Measurements from ENCODE around the gene MYO9A. TPM values are rescaled to one million over a fixed set of nuclear protein-coding genes. Genes with fewer than 3 reads are reported as not detected.
"Not testable (repeated sequence)": the region's sequence is repeated elsewhere in the genome, so short reads cannot be mapped to it uniquely, and the experiment has no call there.

MYO9A gene
- total RNA-seq, 1 donor from 2014 or later: 41.8 TPM

DNA sequence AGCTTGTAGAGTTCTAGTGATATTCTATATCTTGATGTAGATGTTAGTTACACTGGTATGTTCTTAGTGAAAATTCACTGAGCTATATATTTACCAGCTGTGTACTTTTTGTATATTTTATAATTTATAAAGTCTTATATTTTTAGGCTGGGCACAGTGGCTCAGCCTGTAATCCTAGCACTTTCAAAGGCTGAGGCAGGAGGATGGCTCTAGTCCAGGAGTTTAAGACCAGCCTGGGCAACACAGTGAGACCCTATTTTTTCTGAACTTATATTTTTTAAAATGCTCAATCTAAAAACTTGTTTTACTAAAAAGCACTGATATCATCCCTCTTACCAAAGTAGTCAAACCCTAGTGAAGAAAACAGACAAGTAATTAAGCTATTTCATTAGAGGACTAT is 5.1 kb downstream of the MYO9A start:
- TF ChIP-seq, protein P1, sequence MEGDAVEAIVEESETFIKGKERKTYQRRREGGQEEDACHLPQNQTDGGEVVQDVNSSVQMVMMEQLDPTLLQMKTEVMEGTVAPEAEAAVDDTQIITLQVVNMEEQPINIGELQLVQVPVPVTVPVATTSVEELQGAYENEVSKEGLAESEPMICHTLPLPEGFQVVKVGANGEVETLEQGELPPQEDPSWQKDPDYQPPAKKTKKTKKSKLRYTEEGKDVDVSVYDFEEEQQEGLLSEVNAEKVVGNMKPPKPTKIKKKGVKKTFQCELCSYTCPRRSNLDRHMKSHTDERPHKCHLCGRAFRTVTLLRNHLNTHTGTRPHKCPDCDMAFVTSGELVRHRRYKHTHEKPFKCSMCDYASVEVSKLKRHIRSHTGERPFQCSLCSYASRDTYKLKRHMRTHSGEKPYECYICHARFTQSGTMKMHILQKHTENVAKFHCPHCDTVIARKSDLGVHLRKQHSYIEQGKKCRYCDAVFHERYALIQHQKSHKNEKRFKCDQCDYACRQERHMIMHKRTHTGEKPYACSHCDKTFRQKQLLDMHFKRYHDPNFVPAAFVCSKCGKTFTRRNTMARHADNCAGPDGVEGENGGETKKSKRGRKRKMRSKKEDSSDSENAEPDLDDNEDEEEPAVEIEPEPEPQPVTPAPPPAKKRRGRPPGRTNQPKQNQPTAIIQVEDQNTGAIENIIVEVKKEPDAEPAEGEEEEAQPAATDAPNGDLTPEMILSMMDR (IDR thresholded peaks at IDR 0.05): no peak
- H3K4me1 Mint-ChIP-seq (ENCODE audit: low read depth): peaks cover 46% of the 10 kb centered on the region
- H3K27ac Mint-ChIP-seq (ENCODE audit: unreplicated experiment): no peak overlapping the region
- no peak overlapping the region for H3K4me3 Mint-ChIP-seq (ENCODE audit: unreplicated experiment)
- DNase-seq (ENCODE audit: low spot score): no peak
- H3K36me3 Mint-ChIP-seq (ENCODE audit: low read depth): no peaks in the 10 kb centered on the region
- H3K27me3 Mint-ChIP-seq (ENCODE audit: low read depth): no peaks in the 10 kb centered on the region
- no peaks in the 10 kb centered on the region for H3K9me3 Mint-ChIP-seq (ENCODE audit: low read depth)

DNA sequence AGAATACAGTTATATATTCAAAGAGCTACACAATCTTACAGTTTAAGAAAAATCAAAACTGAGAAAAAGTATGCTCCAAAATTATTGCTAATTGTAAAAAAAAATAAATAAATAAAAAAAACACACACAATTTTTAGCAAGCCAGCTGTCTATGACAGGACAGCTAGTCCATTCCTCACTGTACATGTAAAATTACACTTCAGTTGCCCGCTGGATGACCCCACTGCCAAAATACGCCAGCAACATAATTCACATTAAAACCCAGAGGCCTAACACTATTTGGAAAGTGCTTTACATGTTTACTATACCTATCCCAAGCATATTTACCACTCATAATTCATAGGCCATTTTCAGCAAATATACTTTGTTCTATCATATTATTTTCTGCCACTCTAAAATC is 5.8 kb downstream of the MYO9A start:
- no peak for DNase-seq (ENCODE audit: low spot score)
- H3K27me3 Mint-ChIP-seq (ENCODE audit: low read depth): no peaks in the 10 kb centered on the region
- H3K4me1 Mint-ChIP-seq (ENCODE audit: low read depth): peaks cover 47% of the 10 kb centered on the region
- TF ChIP-seq, protein P1 (IDR thresholded peaks at IDR 0.05): no peak
- H3K9me3 Mint-ChIP-seq (ENCODE audit: low read depth): no peaks in the 10 kb centered on the region
- H3K27ac Mint-ChIP-seq (ENCODE audit: unreplicated experiment): no peak overlapping the region
- H3K36me3 Mint-ChIP-seq (ENCODE audit: low read depth): no peaks in the 10 kb centered on the region
- no peak overlapping the region for H3K4me3 Mint-ChIP-seq (ENCODE audit: unreplicated experiment)

DNA sequence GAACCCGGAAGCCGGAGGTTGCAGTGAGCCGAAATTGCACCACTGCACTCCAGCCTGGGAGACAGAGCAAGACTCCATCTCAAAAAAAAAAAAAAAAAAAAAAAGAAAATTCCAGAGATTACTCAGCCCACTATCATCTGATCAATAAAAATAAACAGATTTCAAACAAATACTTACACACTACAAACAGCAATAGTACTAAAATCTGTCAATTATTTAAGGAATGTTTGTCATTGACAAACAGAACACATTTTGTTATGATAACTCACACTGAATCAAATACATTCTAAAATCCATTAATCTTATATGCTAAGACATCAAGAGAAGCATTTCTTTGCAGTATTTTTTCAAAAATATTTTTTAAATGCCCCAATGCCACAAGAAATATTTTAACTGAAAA is 7.6 kb downstream of the MYO9A start:
- no peak for DNase-seq (ENCODE audit: low spot score)
- peaks cover 40% of the 10 kb centered on the region for H3K4me1 Mint-ChIP-seq (ENCODE audit: low read depth)
- no peak overlapping the region for H3K27ac Mint-ChIP-seq (ENCODE audit: unreplicated experiment)
- TF ChIP-seq, protein P1 (IDR thresholded peaks at IDR 0.05): no peak
- no peaks in the 10 kb centered on the region for H3K36me3 Mint-ChIP-seq (ENCODE audit: low read depth)
- no peaks in the 10 kb centered on the region for H3K27me3 Mint-ChIP-seq (ENCODE audit: low read depth)
- no peak overlapping the region for H3K4me3 Mint-ChIP-seq (ENCODE audit: unreplicated experiment)
- H3K9me3 Mint-ChIP-seq (ENCODE audit: low read depth): no peaks in the 10 kb centered on the region

DNA sequence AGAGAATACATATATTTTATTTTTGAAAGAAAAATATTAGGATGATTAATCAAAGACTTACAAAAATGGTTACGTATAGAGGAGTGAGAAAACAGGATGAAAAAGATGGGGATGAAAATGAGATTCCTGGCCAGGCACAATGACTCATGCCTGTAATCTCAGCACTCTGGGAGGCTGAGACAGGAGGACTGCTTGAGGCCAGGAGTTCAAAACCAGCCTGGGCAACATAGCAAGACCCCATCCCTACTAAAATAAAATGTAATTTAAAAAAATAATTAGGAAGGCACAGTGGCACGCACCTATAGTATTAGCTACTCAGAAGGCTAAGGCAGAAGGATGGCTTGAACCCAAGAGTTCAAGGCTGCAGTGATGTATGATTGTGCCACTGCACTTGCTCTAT is 11.9 kb downstream of the MYO9A start:
- Mint-ChIP-seq H3K36me3 (ENCODE audit: low read depth) (no peaks in the 10 kb centered on the region), H3K9me3 (ENCODE audit: low read depth) (no peaks in the 10 kb centered on the region), H3K4me3 (ENCODE audit: unreplicated experiment) (no peak overlapping the region)

DNA sequence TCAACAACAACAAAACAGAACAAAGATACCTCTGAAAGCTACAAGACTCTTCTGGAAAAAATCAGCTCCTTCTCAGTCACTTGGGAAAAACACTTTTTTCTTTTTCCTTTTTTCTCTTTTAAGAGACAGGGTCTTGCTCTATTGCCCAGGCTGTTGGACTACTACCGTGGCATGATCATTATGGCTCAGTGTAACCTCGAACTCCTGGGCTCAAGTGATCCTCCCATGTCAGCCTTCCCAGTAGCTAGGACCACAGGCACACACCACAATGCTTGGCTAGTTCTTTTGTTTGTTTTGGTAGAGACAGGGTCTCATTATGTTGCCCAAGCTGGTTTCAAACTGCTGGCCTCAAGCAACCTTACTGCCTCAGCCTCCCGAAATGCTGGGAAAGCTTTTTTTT is 12.8 kb downstream of the MYO9A start:
- no peak for DNase-seq (ENCODE audit: low spot score)
- Mint-ChIP-seq H3K27me3 (ENCODE audit: low read depth) (no peaks in the 10 kb centered on the region), H3K27ac (ENCODE audit: unreplicated experiment) (no peak overlapping the region), H3K9me3 (ENCODE audit: low read depth) (no peaks in the 10 kb centered on the region), H3K4me3 (ENCODE audit: unreplicated experiment) (no peak overlapping the region), H3K36me3 (ENCODE audit: low read depth) (no peaks in the 10 kb centered on the region), H3K4me1 (ENCODE audit: low read depth) (peaks cover 28% of the 10 kb centered on the region)
- TF ChIP-seq, protein P1 (IDR thresholded peaks at IDR 0.05): no peak

More for the DNA sequence above, 11.9 kb downstream of the MYO9A start:
- Mint-ChIP-seq H3K27me3 (ENCODE audit: low read depth) (no peaks in the 10 kb centered on the region), H3K27ac (ENCODE audit: unreplicated experiment) (no peak overlapping the region), H3K4me1 (ENCODE audit: low read depth) (peaks cover 33% of the 10 kb centered on the region)
- TF ChIP-seq, protein P1 (IDR thresholded peaks at IDR 0.05): no peak
- no peak for DNase-seq (ENCODE audit: low spot score)

DNA sequence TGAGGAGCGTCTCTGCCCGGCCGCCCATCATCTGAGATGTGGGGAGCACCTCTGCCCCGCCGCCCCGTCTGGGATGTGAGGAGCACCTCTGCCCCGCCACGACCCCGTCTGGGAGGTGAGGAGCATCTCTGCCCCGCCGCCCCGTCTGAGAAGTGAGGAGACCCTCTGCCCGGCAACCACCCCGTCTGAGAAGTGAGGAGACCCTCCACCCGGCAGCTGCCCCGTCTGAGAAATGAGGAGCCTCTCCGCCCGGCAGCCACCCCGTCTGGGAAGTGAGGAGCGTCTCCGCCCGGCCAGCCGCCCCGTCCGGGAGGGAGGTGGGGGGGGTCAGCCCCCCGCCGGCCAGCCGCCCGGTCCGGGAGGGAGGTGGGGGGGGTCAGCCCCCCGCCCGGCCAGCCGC is 17.4 kb downstream of the MYO9A start:
- H3K9me3 Mint-ChIP-seq (ENCODE audit: low read depth); H3K4me3 Mint-ChIP-seq (ENCODE audit: unreplicated experiment); H3K27ac Mint-ChIP-seq (ENCODE audit: unreplicated experiment); DNase-seq (ENCODE audit: low spot score); H3K27me3 Mint-ChIP-seq (ENCODE audit: low read depth); H3K36me3 Mint-ChIP-seq (ENCODE audit: low read depth): not testable (repeated sequence)
- H3K4me1 Mint-ChIP-seq (ENCODE audit: low read depth): peaks cover 18% of the 10 kb centered on the region

Measured in chondrocyte (in vitro differentiated cells).